ENCODE data around the gene ELAVL3. TPM values are rescaled to one million over a fixed set of nuclear protein-coding genes. Genes with fewer than 3 reads are reported as not detected.
"Not testable (repeated sequence)": the region's sequence is repeated elsewhere in the genome, so short reads cannot be mapped to it uniquely, and the experiment has no call there.

ELAVL3 gene
- total RNA-seq, 1 experiment from 2014 or later: 1.2 TPM

DNA sequence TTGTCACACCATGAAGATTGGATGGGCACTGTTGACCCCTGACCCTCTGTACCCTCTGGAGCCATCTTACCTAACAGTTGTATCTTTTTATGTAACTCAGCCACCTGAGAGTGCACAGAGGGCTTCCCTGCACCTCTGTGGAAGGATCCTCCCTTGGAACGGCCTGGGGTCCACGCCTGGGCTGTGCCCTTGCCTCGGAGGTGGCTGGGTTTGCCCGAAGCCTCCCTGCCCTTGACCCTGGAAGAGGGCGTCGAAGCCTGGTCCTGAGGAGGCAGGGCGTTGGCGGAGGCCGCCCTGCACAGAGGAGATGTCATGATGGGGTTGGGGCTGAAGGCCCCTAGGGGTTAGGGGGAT, 46.2 kb downstream of the ELAVL3 start:
- Mint-ChIP-seq H3K4me3 (peak overlapping the region; percentile 98 to 100), H3K9me3 (no peaks in the 10 kb centered on the region), H3K36me3 (ENCODE audit: insufficient read depth in 1 of 3, low read depth in 3 of 3) (peaks cover 21 to 36% (median 34%) of the 10 kb centered on the region in 3 experiments), H3K27me3 (ENCODE audit: low read depth) (peaks cover 2% of the 10 kb centered on the region; the same call in 1 of the 2 replicates), H3K27ac (peak overlapping the region in 1 of 3 experiments; percentile 70; a peak in 2 of 7 replicates), H3K4me1 (peaks cover 10 to 17% of the 10 kb centered on the region in 2 experiments)
- Histone ChIP-seq H3K9me3 (ENCODE audit: control insufficient read depth, low read depth, low read length) (no peaks in the 10 kb centered on the region), H3K4ac (ENCODE audit: low read depth, low read length) (no peak overlapping the region), H2BK12ac (ENCODE audit: insufficient read length, low read depth, low read length) (no peak overlapping the region), H2AFZ (ENCODE audit: low read length) (no peak overlapping the region), H4K5ac (ENCODE audit: insufficient read length, low read depth, low read length) (no peak overlapping the region), H2BK15ac (ENCODE audit: low read depth, low read length) (no peak overlapping the region), H3K27ac (ENCODE audit: insufficient read length, low read depth, low read length) (no peak overlapping the region), H3T11ph (ENCODE audit: low read length) (no peak overlapping the region), H2BK120ac (ENCODE audit: low read depth, low read length, poor library complexity, severe bottlenecking) (no peak overlapping the region), H3K23me2 (ENCODE audit: insufficient read length, low read depth, low read length, poor library complexity, severe bottlenecking) (peaks cover 9% of the 10 kb centered on the region), H3K27me3 (ENCODE audit: insufficient read depth, low read length) (no peaks in the 10 kb centered on the region), H4K8ac (replicated peaks; ENCODE audit: insufficient read length, low read depth, low read length) (no peak overlapping the region), H2AK5ac (ENCODE audit: insufficient read length, low read length) (no peak overlapping the region), H3K4me1 (ENCODE audit: insufficient read depth, low read length) (peaks cover 3% of the 10 kb centered on the region; the same call in 1 of the 2 replicates), H3K79me1 (ENCODE audit: insufficient read depth, low read depth, low read length, poor library complexity, severe bottlenecking) (peaks cover 7% of the 10 kb centered on the region), H4K20me1 (ENCODE audit: control insufficient read depth, insufficient read depth, insufficient read length) (no peaks in the 10 kb centered on the region), H3K56ac (ENCODE audit: insufficient read length, low read depth, low read length) (no peak overlapping the region), H3K79me2 (ENCODE audit: insufficient read depth, low read length) (peaks cover 4% of the 10 kb centered on the region; the same call in 1 of the 2 replicates), H3K18ac (ENCODE audit: insufficient read length, low read depth, low read length) (no peak overlapping the region), H3K23ac (ENCODE audit: insufficient read length, low read depth, low read length) (no peak overlapping the region), H2BK20ac (ENCODE audit: low read depth, low read length, poor library complexity, severe bottlenecking) (no peak overlapping the region), H3K9ac (ENCODE audit: extremely low read depth, insufficient read length, low read length) (peak overlapping the region; percentile 6), H3K4me2 (ENCODE audit: insufficient read depth, insufficient read length, low read length) (peak overlapping the region; percentile 77), H4K91ac (ENCODE audit: insufficient read length, low read depth, low read length) (no peak overlapping the region), H3K14ac (ENCODE audit: insufficient read depth, low read length) (no peak overlapping the region), H2BK5ac (ENCODE audit: insufficient read length, low read length) (no peak overlapping the region)
- TF ChIP-seq, protein P1, sequence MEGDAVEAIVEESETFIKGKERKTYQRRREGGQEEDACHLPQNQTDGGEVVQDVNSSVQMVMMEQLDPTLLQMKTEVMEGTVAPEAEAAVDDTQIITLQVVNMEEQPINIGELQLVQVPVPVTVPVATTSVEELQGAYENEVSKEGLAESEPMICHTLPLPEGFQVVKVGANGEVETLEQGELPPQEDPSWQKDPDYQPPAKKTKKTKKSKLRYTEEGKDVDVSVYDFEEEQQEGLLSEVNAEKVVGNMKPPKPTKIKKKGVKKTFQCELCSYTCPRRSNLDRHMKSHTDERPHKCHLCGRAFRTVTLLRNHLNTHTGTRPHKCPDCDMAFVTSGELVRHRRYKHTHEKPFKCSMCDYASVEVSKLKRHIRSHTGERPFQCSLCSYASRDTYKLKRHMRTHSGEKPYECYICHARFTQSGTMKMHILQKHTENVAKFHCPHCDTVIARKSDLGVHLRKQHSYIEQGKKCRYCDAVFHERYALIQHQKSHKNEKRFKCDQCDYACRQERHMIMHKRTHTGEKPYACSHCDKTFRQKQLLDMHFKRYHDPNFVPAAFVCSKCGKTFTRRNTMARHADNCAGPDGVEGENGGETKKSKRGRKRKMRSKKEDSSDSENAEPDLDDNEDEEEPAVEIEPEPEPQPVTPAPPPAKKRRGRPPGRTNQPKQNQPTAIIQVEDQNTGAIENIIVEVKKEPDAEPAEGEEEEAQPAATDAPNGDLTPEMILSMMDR (conservative IDR thresholded peaks at IDR 0.05): no peak
- no peak for DNase-seq
- no CpG with 5 or more reads among the region's 9 CpGs for whole genome bisulfite sequencing (ENCODE audit: extremely low coverage, insufficient read length, low lambda C conversion rate)

GRCh38 chr19:11433526-11433925, 47.3 kb downstream of the ELAVL3 start:
- H2BK20ac ChIP-seq (ENCODE audit: low read depth, low read length, poor library complexity, severe bottlenecking); H4K8ac ChIP-seq (replicated peaks; ENCODE audit: insufficient read length, low read depth, low read length); H3K27ac Mint-ChIP-seq; H3T11ph ChIP-seq (ENCODE audit: low read length); H3K23me2 ChIP-seq (ENCODE audit: insufficient read length, low read depth, low read length, poor library complexity, severe bottlenecking); H3K4me3 Mint-ChIP-seq; H2AFZ ChIP-seq (ENCODE audit: low read length); H3K9ac ChIP-seq (ENCODE audit: extremely low read depth, insufficient read length, low read length); H3K79me1 ChIP-seq (ENCODE audit: insufficient read depth, low read depth, low read length, poor library complexity, severe bottlenecking); H3K23ac ChIP-seq (ENCODE audit: insufficient read length, low read depth, low read length); H2BK120ac ChIP-seq (ENCODE audit: low read depth, low read length, poor library complexity, severe bottlenecking); H2AK5ac ChIP-seq (ENCODE audit: insufficient read length, low read length); H4K5ac ChIP-seq (ENCODE audit: insufficient read length, low read depth, low read length); H2BK12ac ChIP-seq (ENCODE audit: insufficient read length, low read depth, low read length); H2BK15ac ChIP-seq (ENCODE audit: low read depth, low read length); H4K20me1 ChIP-seq (ENCODE audit: control insufficient read depth, insufficient read depth, insufficient read length); H3K79me2 ChIP-seq (ENCODE audit: insufficient read depth, low read length); H3K27me3 ChIP-seq (ENCODE audit: insufficient read depth, low read length); H3K27me3 Mint-ChIP-seq (ENCODE audit: low read depth); H3K14ac ChIP-seq (ENCODE audit: insufficient read depth, low read length); H3K18ac ChIP-seq (ENCODE audit: insufficient read length, low read depth, low read length); H3K4ac ChIP-seq (ENCODE audit: low read depth, low read length); H3K9me3 Mint-ChIP-seq; H3K56ac ChIP-seq (ENCODE audit: insufficient read length, low read depth, low read length); H3K4me2 ChIP-seq (ENCODE audit: insufficient read depth, insufficient read length, low read length); H3K27ac ChIP-seq (ENCODE audit: insufficient read length, low read depth, low read length); H2BK5ac ChIP-seq (ENCODE audit: insufficient read length, low read length); H3K4me1 ChIP-seq (ENCODE audit: insufficient read depth, low read length); DNase-seq; H4K91ac ChIP-seq (ENCODE audit: insufficient read length, low read depth, low read length); H3K9me3 ChIP-seq (ENCODE audit: control insufficient read depth, low read depth, low read length): not testable (repeated sequence)
- no CpG with 5 or more reads among the region's 3 CpGs for WGBS (ENCODE audit: extremely low coverage, insufficient read length, low lambda C conversion rate)
- peaks cover 10 to 17% of the 10 kb centered on the region in 2 experiments for H3K4me1 Mint-ChIP-seq
- H3K36me3 Mint-ChIP-seq (ENCODE audit: insufficient read depth in 1 of 3, low read depth in 3 of 3): peaks cover 19 to 30% (median 27%) of the 10 kb centered on the region in 3 experiments
